Cardiac fibroblast (primary cell): Measurements from ENCODE around the gene ABHD1.

Experiments used
- DNase-seq, 2 donors: peaks; one replicate each; pipeline versions ENCODE4 v3.0.0 to v3.0.0-alpha.2; 2010; ENCODE audit warnings: low read depth in 2 of 2
- H3K4me3 ChIP-seq, 2 donors: replicated peaks in 1 of 2; 1 replicate in 1 of 2; 2 replicates in 1 of 2; pipeline ENCODE4 v1.5.1; 2011; ENCODE audit warnings: low read depth in 2 of 2, low read length in 2 of 2, mild to moderate bottlenecking in 2 of 2, moderate library complexity in 1 of 2
- CTCF ChIP-seq: IDR thresholded peaks from one replicate; pipeline ENCODE4 v1.5.1; 2011; ENCODE audit warnings: low read depth, mild to moderate bottlenecking, low read length, inconsistent platforms

The ABHD1 gene

GRCh38 chr2:27145682-27146081 is 22.1 kb downstream of the ABHD1 start:
- no peak for TF ChIP-seq CTCF
- no peak overlapping the region for H3K4me3 ChIP-seq
- DNase-seq = no peak

GRCh38 chr2:27147935-27148334 is 24.3 kb downstream of the ABHD1 start:
- H3K4me3 ChIP-seq = no peak overlapping the region
- no peak for TF ChIP-seq CTCF
- DNase-seq = no peak

GRCh38 chr2:27148801-27149439 is 25.3 kb downstream of the ABHD1 start, which contains the start of gene TCF23:
TSS of gene TCF23 (plus strand) at chr2:27149004. CDS start at chr2:27149134, 130 bp downstream.
- no peak within 1 kb of the TSS for H3K4me3 ChIP-seq
- peak in 1 of 2 donors; percentile 66 for DNase-seq
- no peak for TF ChIP-seq CTCF

GRCh38 chr2:27149570-27150405 is 26.2 kb downstream of the ABHD1 start:
- no peak overlapping the region for H3K4me3 ChIP-seq
- no peak for TF ChIP-seq CTCF
- no peak for DNase-seq

- H3K4me3 ChIP-seq = no peak overlapping the region
- TF ChIP-seq CTCF = no peak
- no peak for DNase-seq
Measured at GRCh38 chr2:27150639-27151230, 27.1 kb downstream of the ABHD1 start.

GRCh38 chr2:27152102-27152795 is 28.6 kb downstream of the ABHD1 start:
- no peak for DNase-seq

More at GRCh38 chr2:27152102-27152795, 28.6 kb downstream of the ABHD1 start:
- H3K4me3 ChIP-seq = no peak overlapping the region
- no peak for TF ChIP-seq CTCF
